ENCODE results near the gene CDC20.
"Not testable (repeated sequence)": the region's sequence is repeated elsewhere in the genome, so short reads cannot be mapped to it uniquely, and the experiment has no call there.

Gene CDC20

DNA sequence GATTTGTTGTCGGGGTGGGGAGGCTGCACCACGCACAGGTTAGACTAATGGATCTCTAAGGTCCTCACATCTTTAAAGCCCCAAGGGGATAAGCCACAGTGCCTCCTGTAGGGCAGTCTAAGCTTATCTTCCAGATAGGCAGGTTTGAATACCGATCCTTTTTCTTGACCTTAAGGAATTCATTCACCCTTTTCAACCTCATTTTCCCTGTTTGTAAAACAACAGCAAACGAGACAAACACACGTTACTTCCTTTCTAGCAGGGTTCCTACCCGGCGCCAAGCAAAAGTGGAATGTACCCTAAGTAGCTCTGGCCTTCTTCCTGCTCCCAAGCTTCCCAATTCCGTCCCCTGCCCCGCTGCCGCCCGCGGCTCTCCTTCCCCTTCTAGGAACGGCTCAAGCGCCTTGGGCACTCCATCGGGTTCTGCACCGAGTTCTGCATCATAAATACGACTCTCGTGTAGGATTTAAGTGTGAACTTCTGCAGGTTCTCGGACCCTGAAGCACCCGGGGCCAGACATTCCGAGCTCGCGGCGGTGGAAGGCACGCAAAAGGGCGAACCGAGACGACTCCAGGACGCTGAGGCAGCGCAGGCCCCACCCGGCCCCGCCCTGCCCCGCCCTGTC, 548 bp upstream of the CDC20 start:
- no peak for DNase-seq (ENCODE audit: low read depth)

DNA sequence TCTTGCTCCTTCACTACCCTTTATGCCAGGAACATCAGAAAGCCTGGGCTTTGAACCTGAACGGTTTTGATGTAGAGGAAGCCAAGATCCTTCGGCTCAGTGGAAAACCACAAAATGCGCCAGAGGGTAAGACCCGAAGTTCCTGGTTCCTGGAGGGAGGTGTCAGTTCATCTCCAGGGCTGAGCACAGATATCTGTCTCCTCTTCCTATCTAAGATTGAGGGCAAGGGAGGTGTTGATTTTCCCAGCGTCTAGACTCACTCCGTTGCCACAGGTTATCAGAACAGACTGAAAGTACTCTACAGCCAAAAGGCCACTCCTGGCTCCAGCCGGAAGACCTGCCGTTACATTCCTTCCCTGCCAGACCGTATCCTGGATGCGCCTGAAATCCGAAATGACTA, 915 bp downstream of the CDC20 start:
- DNase-seq (ENCODE audit: low read depth): no peak

DNA sequence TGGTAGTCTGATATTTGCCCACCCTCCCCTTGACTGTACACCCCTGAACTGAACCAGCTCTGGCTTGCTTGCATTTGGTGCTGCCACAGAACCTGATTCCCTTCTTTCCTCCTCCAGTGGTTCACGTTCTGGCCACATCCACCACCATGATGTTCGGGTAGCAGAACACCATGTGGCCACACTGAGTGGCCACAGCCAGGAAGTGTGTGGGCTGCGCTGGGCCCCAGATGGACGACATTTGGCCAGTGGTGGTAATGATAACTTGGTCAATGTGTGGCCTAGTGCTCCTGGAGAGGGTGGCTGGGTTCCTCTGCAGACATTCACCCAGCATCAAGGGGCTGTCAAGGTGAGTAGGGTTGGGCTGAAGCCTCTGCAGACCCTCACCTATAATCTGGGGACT, 1.8 kb downstream of the CDC20 start:
- no peak for DNase-seq (ENCODE audit: low read depth)

DNA sequence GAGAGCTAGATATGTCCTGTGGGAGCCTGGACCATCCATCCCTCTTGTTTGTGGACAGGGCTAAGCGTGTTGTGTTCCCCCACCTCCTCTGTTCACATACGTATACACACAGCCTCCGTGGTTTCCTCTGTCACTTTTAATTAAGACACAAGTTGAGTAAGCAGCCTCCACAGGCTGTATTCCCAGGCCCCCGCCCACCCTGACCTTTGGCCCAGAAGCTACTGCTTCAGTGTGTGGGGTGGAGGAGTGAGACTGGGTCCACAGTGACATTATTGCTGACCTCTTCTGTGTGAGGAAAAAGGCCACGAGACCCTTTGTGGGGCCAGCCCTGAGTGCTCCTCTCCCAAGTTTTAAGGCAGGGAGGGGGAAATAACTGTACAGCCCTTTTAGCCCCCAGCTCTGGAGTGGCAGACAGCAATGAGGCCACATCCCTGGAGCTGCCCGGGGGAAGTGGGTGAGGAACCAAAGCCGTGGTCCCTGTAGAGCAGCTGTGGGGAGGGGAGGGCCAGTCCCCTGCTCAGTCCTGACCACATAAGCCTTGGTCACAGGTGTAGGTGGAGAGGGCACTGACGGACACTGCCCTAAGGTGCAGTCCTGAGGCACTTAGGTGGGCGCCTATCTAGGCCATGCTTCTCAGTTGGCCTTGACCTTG, 4.6 kb downstream of the CDC20 start:
- DNase-seq (ENCODE audit: low read depth): no peak

DNA sequence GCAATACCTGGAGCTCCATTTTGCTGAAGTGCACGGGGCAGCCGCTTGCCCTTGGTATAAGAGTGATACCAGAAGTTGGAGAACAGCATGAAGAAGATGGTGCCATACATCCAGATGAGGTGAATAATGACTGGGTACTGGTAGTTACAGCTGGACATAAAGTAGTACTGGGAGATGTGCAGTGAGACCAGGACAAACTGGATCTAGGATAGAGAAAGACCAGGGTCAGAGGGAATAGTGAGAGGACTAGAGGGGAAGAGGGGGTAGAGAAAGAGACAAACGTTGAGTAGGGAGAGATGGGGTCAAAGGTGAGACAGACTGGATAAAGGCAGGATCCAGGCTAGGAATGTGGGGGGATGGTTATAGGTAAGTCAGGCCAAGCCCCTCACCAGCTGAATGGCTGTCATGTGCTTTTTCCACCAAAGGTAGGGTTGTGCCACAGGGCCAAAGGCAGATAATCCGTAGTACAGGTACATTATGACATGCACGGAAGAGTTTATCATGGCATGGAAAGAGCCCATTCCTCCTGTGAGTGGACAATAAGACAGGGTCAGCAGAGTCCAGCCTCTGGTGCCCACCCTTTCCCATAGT, 5.2 kb downstream of the CDC20 start:
- DNase-seq (ENCODE audit: low read depth): no peak

DNA sequence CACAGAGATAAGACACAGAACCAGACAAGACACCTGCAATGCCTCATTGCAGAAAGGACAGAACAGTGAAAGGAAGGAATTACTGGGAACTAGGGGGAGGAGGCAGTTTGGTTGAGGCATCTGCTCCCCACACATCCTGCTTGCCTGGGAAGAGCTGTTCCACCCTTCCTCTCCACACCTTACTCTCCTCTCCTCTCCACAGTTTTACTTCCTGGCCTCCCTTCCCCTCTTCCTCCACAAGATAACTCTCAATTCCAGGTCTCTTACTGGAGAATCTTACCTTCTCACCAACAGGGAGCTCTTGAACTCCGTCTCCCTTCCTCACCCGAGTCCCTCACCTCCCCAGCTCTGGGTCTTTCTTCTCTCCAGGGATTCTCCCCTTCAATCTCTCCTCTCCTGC, 6.9 kb downstream of the CDC20 start:
- DNase-seq (ENCODE audit: low read depth): no peak

DNA sequence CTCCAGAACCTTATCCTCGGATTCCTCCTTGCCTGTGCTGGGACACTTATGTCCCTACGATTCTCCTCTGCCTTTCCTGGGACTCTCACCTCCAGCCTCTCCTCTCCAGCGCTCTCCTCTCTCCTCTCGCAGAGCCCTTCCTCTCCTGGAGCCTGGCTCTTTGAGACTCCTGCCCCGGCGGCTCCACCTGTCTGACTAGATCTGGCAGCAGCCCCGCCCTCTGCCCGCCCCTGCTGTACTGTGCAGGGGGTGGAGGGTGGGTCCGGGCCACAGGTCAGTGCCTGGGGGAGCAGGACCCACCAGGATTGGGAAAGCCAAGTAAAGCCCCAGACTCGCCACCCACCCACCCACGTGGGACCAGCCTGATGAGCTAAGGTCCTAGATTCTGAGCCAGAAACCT, 7.4 kb downstream of the CDC20 start:
- no peak for DNase-seq (ENCODE audit: low read depth)

DNA sequence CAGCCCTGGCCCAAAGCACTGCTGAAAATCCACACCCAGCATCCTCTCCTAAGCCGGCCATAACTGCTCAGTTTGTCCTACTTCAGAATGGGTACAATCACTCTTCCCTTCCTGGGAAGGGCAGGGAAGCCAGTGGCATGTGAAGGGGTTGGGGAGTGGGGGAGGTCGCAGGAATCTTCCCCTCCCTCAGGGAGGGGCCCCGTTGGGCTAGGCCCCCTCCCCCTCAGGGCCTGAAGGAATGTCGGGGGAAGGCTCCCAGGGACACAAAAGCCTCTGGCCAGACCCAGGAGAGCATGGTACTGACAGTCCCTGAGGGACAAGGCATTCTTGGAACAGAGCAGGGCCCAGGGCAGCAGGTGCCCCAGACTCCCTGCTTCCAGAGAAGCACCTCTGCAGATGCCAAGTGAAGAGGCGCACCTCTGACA, 7.8 kb downstream of the CDC20 start:
- DNase-seq (ENCODE audit: low read depth): no peak

DNA sequence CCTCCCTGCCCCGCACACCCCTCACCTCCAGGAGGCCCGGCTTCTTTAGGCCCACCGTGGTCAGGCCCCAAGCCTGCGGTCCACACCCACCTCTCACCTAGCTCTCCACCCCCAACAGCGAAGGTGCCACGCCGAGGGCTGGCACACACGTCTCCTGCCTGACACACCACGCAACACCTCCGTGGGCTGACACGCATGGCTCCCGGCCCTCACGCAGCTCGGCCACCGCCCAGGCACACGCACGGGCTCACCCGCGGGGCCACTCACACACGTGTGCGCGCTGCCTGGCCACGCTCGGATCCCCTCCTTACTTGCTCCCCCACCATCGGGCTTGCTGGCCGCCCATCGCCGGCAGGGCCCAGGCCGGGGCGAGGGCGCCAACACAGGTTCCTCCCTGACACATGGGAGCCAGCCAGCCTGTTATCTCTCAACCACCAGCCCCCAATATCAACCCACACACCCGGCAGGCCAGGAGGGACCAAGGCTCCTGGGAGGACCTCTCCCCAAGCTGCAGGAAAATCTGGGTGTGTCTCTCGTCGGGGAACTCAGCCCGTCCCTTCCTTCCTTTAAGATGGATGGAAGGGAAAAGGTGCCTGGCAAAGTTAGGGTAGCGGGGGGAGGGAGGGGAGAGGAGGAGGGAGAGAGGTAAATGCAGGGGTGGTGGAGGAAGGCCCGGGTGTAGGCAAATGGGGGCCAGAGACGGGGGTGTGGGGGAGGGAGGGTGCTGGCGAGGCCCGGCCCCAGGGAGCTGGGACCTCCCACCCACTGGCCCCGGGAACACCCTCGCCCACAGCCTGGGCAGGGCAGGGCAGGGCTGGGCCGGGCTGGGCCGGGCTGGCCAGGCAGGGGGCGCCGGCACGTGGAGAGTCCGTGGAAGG, 8.5 kb downstream of the CDC20 start:
- DNase-seq (ENCODE audit: low read depth): peak; percentile 18

DNA sequence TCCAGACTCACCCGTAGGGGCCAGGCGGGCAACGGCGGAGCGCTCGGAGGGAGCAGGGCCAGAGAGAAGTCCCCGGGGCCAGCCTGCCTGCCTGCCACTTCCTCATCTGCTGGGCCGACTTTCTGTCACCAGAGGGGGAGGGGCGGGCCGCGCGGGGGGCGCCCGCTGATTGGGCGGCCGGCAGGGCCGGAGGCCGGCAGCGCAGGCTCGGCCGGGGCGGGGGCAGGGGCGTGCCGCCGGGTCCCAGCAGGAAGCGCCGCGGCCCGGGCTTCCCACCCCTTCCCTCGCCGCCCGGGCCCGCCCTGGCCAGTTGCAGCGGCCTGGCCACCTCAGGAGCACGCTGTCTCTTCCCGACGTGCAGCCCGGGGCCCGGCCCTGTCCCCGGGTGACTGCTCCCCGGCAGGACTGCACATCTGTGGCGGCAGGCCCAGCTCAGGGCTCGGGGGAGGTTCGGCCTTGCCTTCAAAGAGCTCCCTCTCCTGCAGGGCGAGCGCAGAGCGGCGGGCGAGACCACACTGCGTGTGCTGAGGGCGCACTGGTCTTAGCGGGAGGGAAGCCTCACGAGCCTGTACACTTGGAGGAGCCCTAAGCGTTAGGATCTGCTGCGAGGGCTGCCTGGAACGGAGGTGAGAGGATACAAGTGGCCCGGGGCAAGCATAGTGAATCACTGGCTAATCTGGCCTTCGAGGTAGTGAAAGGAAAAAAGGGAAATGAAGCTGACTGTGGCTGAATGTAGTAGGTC, 9.3 kb downstream of the CDC20 start, which contains the start of gene ELOVL1:
TSS of gene ELOVL1 (minus strand) at position 108 of the 742 bp plus-strand sequence. CDS start 2,402 bp downstream, outside the sequence.
- peak; percentile 69 for DNase-seq (ENCODE audit: low read depth)

DNA sequence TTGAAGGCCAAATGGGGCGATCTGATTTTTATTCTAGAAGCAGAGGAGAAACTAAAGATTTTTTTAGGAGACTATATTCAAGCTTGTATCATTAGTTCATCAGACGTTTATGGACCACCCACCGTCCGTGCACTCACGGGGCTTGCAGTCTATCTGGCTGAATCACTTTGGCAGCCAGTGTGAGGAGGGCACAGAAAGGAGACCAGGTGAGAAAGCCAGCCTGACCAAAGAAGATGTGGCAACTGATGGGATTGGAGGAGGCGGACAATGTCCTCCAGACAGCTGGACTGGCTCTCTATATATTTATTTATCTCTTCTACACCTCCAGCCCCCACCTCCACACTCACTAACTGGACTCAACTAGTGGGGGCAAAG, 9.9 kb downstream of the CDC20 start:
- DNase-seq (ENCODE audit: low read depth): no peak

DNA sequence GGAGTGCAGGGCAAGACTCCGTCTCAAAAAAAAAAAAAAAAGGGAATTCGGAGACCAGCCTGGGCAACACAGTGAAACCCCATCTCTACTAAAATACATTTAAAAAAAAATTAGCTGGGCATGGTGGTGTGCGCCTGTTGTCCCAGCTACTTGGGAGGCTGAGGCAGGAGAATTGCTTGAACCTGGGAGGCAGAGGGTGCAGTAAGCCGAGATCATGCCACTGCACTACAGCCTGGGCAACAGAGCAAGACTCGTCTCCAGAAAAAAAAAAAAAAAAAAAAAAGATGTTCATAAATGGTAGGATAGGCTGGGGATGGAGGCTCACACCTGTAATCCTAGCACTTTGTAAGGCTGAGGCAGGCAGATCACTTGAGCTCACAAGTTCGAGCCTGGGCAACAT, 11.0 kb downstream of the CDC20 start:
- DNase-seq (ENCODE audit: low read depth): not testable (repeated sequence)

DNA sequence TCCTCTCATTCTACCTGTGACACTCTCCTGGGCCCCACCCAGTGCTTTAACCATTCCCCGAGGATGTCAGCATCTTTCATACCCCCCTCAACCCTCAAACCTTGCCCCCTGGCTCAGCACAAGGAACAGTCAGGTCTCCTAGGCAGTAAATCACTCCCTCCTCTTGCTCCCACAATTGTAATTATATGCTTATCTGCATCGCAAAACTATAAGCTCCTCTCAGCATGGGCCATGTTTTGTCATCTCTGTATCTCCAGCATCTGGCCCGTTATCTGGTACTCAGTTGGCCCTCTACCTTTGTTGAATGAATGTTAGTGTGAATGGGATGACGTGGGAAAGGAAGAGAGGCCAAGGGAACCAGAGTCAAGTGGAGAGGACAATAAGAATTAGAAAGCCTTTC, 11.8 kb downstream of the CDC20 start:
- no peak for DNase-seq (ENCODE audit: low read depth)

DNA sequence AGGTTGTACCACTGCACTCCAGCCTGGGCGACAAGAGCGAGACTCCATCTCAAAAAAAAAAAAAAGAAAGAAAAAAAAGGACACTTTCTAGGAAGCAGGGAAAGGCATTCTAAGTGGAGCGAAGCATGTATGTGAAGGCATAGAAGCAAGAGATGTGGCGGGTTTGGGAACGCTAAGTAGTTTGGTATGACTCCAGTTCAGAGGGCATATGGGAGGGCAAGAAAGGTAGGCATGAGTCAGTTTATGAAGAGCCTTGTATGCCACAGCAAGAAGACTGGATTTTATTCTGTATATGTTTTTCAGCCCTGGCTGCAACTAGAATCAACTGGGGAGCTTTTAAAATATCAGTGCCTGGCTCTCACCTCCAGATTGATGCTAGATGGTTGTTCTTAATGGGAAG, 13.4 kb downstream of the CDC20 start:
- DNase-seq (ENCODE audit: low read depth): no peak

DNA sequence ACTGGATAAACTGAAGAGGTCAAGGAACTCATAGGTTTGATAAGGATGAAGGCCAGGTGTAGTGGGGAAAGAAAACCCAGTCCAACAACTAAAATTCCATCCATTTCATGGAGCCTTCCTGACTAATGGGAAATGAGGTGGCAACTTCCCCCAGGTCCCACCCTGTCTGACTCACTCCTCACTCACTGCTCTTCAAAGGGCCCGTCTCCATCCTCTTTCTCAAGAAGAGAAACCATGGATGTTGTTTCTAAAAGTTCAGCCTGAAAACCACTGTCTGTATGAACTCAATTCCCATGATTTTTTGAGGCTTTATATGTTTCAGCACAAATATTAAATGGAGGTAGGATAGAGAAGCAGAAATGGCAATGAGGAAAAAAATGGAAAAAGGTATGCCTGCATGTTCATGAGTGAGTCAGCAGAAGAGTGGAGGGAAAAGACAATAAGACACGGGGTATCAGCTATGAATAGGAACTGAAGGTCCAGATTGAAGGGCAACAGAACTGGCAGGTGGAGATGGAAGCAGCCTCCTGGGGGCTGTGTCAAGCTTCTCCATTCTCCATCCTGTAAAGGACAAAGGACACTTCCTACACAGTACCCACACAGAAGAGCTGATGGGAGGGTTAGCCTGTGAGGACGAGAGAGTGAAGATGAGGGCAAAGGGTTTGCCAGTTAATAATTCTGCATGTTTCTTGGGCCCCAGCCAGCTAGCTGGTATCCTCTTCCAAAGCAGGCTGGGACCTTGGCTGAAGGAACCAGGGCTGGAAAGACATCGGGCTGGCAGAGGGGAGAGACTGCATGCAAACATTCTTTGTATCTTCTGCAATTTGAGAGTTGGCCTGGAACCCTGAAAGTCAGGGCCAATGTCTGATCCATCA, 14.5 kb downstream of the CDC20 start:
- DNase-seq (ENCODE audit: low read depth): no peak

DNA sequence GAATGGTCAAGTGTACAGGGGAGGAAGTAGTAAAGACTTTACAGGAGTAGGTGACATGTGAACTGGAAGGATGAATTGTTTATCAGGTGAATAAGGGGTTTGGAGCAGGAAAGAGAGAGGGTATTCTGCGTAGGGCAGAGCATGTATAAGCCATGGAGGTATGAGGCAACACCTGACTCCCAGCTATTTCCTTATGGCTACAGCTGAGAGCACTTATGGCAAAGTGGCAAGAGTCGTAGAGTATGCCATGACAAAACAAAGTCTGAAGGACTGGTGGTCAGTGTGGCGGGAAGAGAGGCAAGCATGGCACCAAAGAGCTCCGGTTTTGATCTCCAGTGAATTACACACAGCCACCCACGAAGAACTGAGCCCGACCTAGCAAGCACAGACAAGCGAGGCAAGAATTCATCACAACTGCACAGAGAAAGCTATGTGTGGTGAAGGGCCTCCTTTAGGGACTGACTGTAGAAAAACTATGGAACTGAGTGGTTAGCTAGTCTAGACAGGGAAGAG, 18.0 kb downstream of the CDC20 start:
- DNase-seq (ENCODE audit: low read depth): no peak

DNA sequence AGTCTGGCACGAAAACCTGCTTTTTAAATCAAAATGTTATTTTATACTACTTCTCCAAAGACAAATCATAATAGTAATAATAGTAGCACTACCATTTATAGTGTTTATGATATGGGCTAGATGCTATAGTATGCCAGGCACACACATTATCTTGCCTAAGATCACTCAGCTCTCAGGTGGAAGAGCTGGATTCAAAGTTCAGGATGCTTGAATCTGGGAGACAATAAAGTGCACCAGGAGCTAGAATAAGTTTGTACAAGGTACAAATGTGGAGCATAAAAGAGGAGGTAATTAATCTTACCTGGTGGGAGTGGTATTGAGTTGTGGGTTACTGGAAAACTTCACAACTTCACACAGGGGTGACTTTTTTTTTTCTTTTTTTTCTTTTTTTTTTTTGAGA, 19.1 kb downstream of the CDC20 start:
- no peak for DNase-seq (ENCODE audit: low read depth)

DNA sequence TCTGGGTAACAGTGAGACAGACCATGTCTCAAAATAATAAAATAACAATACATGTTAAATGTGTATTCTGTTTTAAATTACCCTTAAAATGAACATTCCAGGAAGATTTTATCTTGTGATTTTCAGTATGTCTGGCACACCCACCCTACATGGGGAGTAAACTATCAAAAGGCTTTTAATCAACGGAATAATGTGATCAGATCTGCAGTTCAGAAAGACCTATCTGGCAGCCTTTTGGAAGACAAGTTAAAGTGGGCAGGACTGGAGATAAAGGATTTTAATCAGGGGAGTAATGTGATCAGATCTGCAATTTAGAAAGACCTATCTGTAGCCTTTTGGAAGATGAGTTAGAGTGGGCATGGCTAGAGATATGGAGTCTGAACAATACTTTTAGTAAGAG, 20.7 kb downstream of the CDC20 start:
- no peak for DNase-seq (ENCODE audit: low read depth)

DNA sequence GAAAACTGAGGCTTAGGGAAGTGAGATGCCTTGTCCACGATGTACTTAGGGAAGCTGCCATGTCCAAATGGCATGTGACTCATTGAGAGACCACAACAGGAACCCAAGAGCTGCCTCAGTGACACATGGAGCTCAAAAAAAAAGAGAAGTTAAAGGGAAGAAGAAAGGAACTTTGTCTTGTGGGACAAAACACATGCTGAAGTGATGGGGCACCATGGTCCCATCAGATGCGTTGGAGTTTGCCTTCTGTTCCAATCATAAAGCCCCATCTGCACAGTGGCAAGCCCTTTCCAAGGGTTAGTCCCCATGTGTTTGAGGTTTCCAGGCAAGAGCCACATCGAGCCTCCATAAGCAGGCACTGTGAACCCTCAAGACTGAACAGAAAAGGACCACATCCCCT, 22.8 kb downstream of the CDC20 start:
- DNase-seq (ENCODE audit: low read depth): no peak

DNA sequence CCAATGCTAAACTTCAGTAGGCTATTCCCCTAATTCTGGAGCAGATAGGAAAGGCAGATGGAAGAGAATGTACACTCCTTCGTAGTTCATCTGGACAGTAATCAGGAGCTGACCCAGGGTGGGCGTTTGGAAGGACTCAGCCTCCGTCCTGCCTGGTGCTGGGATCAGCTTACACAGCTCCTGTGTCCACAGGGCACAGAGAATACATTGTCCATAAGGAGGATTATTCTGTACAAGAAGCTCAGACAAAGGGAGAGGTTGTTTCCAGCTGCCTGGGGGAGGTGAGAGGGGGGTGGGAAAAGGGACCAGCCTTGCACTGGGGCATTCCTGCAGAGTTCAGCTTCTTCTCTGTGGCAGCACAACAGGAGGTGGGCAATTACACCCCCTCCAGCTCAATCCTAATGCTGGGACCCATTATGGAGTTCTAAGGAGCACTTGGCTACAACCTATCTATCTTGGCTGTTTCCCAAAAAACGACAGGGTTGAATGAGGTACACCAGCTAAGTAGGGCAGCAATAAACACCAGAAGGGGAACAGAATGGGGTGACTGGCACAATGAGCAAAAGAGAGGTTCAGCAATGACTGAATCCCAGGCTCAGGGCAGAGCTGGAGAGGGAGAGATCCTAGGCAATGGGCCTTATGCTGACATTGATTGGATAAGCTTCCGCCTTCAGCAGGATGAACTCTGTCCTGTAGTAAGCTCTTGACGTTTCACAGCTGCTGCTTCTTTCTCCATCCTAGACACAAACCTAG, 23.4 kb downstream of the CDC20 start:
- DNase-seq (ENCODE audit: low read depth): no peak

All from stimulated activated CD4-positive, alpha-beta T cell treated with anti-CD3 and anti-CD28 coated beads, Interleukin-2, amount 100 ng/mL, for 4 hours (primary cell).